Transverse colon (tissue), 4 donors: Measurements from ENCODE around the gene GABBR2. TPM values are rescaled to one million over a fixed set of nuclear protein-coding genes. Genes with fewer than 3 reads are reported as not detected.
"Not testable (repeated sequence)": the region's sequence is repeated elsewhere in the genome, so short reads cannot be mapped to it uniquely, and the experiment has no call there.

Experiments
- DNase-seq: peaks from one replicate; pipeline ENCODE4 v3.0.0-alpha.2; 2019
- H3K27ac ChIP-seq, 4 donors: fragments of 200-600 bp; sonication (generic); 2 replicates each; pipeline ENCODE4 v1.5.1; 2016 to 2018; ENCODE audit warnings: inconsistent platforms in 4 of 4
- H3K27me3 ChIP-seq: fragments of 200-600 bp; sonication (generic); 2 replicates; pipeline ENCODE4 v1.5.1; 2017; ENCODE audit warnings: inconsistent platforms
- H3K36me3 ChIP-seq, 4 donors: fragments of 200-600 bp; sonication (generic); 2 replicates each; pipeline ENCODE4 v1.5.1; 2017 to 2019; ENCODE audit warnings: inconsistent platforms in 4 of 4
- H3K4me1 ChIP-seq, 4 donors: fragments of 200-600 bp; sonication (generic); 2 replicates each; pipeline ENCODE4 v1.5.1; 2017 to 2020; ENCODE audit warnings: inconsistent platforms in 4 of 4
- H3K4me3 ChIP-seq, 4 donors: fragments of 200-600 bp; sonication (generic); 1 replicate in 1 of 4; 2 replicates in 3 of 4; pipeline versions ENCODE4 v1.5.1 to v1.6.1; 2017 to 2019; ENCODE audit warnings: inconsistent platforms in 4 of 4
- H3K9me3 ChIP-seq, 2 donors: fragments of 200-600 bp; sonication (generic); 2 replicates each; pipeline ENCODE4 v1.5.1; 2017 to 2019; ENCODE audit warnings: inconsistent platforms in 2 of 2
- CTCF ChIP-seq, 5 experiments: fragments of 200-600 bp in 3 of 5; fragments of 450-650 bp in 2 of 5; sonication (generic) in 3 of 5; IDR thresholded peaks; 1 replicate in 2 of 5; 2 replicates in 3 of 5; pipeline ENCODE4 v1.5.1; 2016 to 2017; ENCODE audit warnings: antibody characterized with exemption in 5 of 5, inconsistent platforms in 3 of 5, mild to moderate bottlenecking in 2 of 5, moderate library complexity in 1 of 5
- EP300 ChIP-seq: sonication (generic); formaldehyde crosslinking; IDR thresholded peaks from one replicate; pipeline ENCODE4 v1.6.1; 2017; ENCODE audit warnings: antibody characterized with exemption, low read depth
- POLR2A ChIP-seq: fragments of 450-650 bp; IDR thresholded peaks from one replicate; pipeline ENCODE4 v1.6.1; 2016; ENCODE audit warnings: antibody characterized with exemption, mild to moderate bottlenecking, moderate library complexity
- POLR2AphosphoS5 ChIP-seq, 3 donors: sonication (generic); formaldehyde crosslinking; IDR thresholded peaks; one replicate each; pipeline ENCODE4 v1.6.1; 2016; ENCODE audit warnings: antibody characterized with exemption in 3 of 3
- WGBS, 2 donors: methylation state at CpG; one replicate each; pipeline ENCODE4 v1.1.5; 2018; ENCODE audit warnings: low coverage in 1 of 2; 5-methylcytosine and 5-hydroxymethylcytosine counted together
- in situ Hi-C, 4 donors: fragments of 200-750 bp; cut with MboI; loops; one replicate each; pipeline versions ENCODE4 v1.15.0 to v1.15.1; 2017; ENCODE audit warnings: low sequenced_read_pairs in 3 of 4, low pct_ligation_motif_present in 1 of 4, low pct_unique_long_range_greater_than_20kb in 1 of 4
- intact Hi-C: fragments of 100-400 bp; cut with DNase I; formaldehyde crosslinking; loops from one replicate; pipeline ENCODE4 v1.15.1; 2023; ENCODE audit warnings: low total_unique reads
- total RNA-seq, 4 donors: library from RNA; depleted of rRNA; stranded (reverse); fragments of >200 nt; gene quantifications; one replicate each; pipeline ENCODE4 v1.1.0, GENCODE V29; 2016

The GABBR2 gene
- total RNA-seq, 4 donors from 2014 or later = not detected

DNA sequence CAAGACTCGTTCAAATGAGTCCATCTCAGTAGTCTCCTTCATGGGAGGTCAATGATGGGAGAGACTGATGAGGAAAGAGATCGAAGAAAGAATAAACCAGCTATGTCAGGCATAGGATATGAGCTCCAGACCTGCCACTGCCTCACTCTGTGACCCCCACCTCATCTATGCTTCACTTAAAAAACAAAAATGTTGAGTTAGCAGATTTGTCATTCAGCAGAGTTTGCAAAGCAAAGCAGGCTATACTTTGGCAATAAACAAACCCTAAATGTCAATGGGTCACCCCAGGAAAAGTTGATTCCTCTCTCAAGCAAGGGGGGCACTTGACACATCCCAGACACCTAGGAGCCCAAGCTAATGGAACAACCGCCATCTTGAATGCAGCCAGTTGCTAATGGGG is 117.0 kb downstream of the GABBR2 start:
- Histone ChIP-seq H3K27ac (no peak overlapping the region), H3K9me3 (no peaks in the 10 kb centered on the region), H3K36me3 (no peaks in the 10 kb centered on the region), H3K4me3 (no peak overlapping the region), H3K4me1 (no peaks in the 10 kb centered on the region), H3K27me3 (peaks cover 4% of the 10 kb centered on the region)
- DNase-seq = no peak
- intact Hi-C loops = no loop called here
- WGBS, 2 donors = 66 to 83% methylated on average over 2 to 3 of the region's 3 CpGs
- TF ChIP-seq POLR2AphosphoS5 (IDR thresholded peaks at IDR 0.05) (no peak), POLR2A (no peak), EP300 (no peak)
- in situ Hi-C loops = no loop called here

DNA sequence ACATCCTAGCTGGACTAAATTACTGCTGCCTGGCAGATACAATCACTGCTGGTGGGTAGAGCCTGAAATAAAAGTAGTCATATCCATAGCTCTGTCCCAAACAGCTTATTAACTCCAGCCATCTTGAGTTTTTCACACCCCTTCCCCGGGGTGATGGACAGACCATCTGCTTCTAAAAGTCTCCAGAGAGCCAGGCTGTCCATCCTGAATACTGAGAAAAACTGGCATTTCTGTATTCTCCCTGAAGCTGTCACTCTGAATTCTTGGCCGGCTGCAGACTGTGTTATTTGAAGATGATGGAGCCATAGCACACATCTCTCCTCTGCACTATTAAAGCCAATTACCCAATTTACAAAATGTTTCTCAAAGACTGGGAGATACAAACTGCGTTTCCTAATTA is 118.6 kb downstream of the GABBR2 start:
- Histone ChIP-seq H3K4me1 (no peaks in the 10 kb centered on the region), H3K27ac (no peak overlapping the region), H3K27me3 (peaks cover 4% of the 10 kb centered on the region), H3K9me3 (no peaks in the 10 kb centered on the region), H3K4me3 (no peak overlapping the region), H3K36me3 (no peaks in the 10 kb centered on the region)
- intact Hi-C loops = no loop called here
- in situ Hi-C loops = no loop called here
- no peak for TF ChIP-seq CTCF (IDR thresholded peaks at IDR 0.05)
- TF ChIP-seq EP300 = no peak
- no peak for TF ChIP-seq POLR2A
- TF ChIP-seq POLR2AphosphoS5 (IDR thresholded peaks at IDR 0.05) = no peak
- 65 to 66% methylated on average over 2 to 3 of the region's 3 CpGs for WGBS, 2 donors
- DNase-seq = no peak

GRCh38 chr9:98589102-98589501 is 119.6 kb downstream of the GABBR2 start:
- intact Hi-C loops (no loop called here), in situ Hi-C loops (no loop called here)
- Histone ChIP-seq H3K36me3 (no peaks in the 10 kb centered on the region), H3K4me3 (no peak overlapping the region), H3K27ac (no peak overlapping the region), H3K27me3 (peaks cover 4% of the 10 kb centered on the region), H3K9me3 (no peaks in the 10 kb centered on the region), H3K4me1 (no peaks in the 10 kb centered on the region)
- no peak for DNase-seq
- TF ChIP-seq POLR2AphosphoS5 (IDR thresholded peaks at IDR 0.05) (no peak), EP300 (no peak), POLR2A (no peak), CTCF (IDR thresholded peaks at IDR 0.05) (no peak)
- 63 to 66% methylated on average over 1 to 4 of the region's 4 CpGs for whole genome bisulfite sequencing, 2 donors

DNA sequence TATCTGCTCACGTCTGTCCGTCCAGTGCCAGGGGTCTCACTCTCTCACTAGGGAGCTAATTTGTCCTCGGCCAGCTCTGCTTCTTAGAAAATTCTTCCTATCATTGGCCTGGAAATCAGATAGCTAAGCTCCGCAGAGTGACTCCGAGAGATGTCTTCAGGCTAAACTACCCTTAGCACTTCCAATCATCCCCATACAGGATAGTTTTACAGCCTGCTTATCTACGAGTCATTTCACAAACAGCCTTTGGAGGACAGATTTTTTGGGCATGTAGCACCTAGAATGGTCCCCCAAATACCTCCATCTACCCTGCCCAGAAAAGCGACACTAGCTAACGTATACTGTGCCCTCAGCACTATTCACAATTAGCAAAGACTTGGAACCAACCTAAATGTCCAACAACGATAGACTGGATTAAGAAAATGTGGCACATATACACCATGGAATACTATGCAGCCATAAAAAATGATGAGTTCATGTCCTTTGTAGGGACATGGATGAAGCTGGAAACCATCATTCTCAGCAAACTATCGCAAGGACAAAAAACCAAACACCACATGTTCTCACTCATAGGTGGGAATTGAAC is 123.8 kb downstream of the GABBR2 start:
- peaks cover 10% of the 10 kb centered on the region for H3K27me3 ChIP-seq
- DNase-seq, H3K4me3 ChIP-seq, in situ Hi-C loops, intact Hi-C loops, H3K27ac ChIP-seq, H3K4me1 ChIP-seq, H3K9me3 ChIP-seq, H3K36me3 ChIP-seq: not testable (repeated sequence)
- 72 to 89% methylated on average over 2 to 9 of the region's 10 CpGs for WGBS, 2 donors

DNA sequence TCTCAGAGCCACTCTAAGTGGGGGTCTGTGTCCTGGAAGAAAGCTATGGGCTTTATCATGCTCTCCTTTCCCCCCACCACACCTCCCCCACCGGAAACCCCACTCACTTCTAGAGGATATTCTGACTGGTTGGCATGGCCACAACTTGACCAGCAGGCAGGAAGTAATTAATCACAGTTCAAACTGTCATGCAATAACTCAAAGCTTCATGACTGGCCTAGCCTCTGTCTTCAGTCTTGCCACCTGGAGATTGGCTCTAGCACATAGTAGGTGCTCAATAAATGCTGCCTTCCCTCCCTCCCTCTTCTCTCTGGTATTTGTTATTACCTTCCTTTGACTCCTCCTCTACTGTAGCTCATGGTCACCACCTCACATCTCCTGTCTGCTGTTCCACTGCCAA is 124.7 kb downstream of the GABBR2 start:
- intact Hi-C loops = no loop called here
- Histone ChIP-seq H3K36me3 (no peaks in the 10 kb centered on the region), H3K4me1 (no peaks in the 10 kb centered on the region), H3K27me3 (peaks cover 16% of the 10 kb centered on the region), H3K27ac (no peak overlapping the region), H3K4me3 (no peak overlapping the region), H3K9me3 (no peaks in the 10 kb centered on the region)
- WGBS, 2 donors = 32% methylated on average over 1 of the region's 1 CpG; no CpG with 5 or more reads in 1 of the 2 donors
- TF ChIP-seq POLR2AphosphoS5 (IDR thresholded peaks at IDR 0.05) (no peak), POLR2A (no peak), EP300 (no peak), CTCF (IDR thresholded peaks at IDR 0.05) (no peak)
- no peak for DNase-seq
- in situ Hi-C loops = no loop called here
